Lung microvascular endothelial cell (primary cell): ENCODE results near the gene PRR7. TPM values are rescaled to one million over a fixed set of nuclear protein-coding genes. Genes with fewer than 3 reads are reported as not detected.

Source experiments
- DNase-seq, 2 donors: peaks; one replicate each; pipeline versions ENCODE4 v3.0.0 to v3.0.0-alpha.2; 2010; ENCODE audit warnings: low read depth in 2 of 2
- total RNA-seq: library from RNA; depleted of rRNA; stranded (reverse); fragments of >200 nt; gene quantifications from 2 replicates; pipeline ENCODE4 v1.2.1, GENCODE V29; 2014

The PRR7 gene
- total RNA-seq, 1 donor from 2014 or later, result 1.2 TPM

GRCh38 chr5:177450667-177451424 is 4.2 kb downstream of the PRR7 start:
- DNase-seq, result no peak

GRCh38 chr5:177452688-177453638 is 6.3 kb downstream of the PRR7 start:
- DNase-seq, result peak; percentile 44 to 80

GRCh38 chr5:177453852-177454396 is 7.3 kb downstream of the PRR7 start:
- no peak for DNase-seq

- peak; percentile 91 for DNase-seq
Observed at GRCh38 chr5:177454397-177455035, 7.9 kb downstream of the PRR7 start.

GRCh38 chr5:177455036-177455660 is 8.5 kb downstream of the PRR7 start:
- DNase-seq, result peak; percentile 69 to 84

GRCh38 chr5:177455661-177456590 is 9.3 kb downstream of the PRR7 start:
- DNase-seq, result peak; percentile 87 to 89

GRCh38 chr5:177456591-177456964 is 10.0 kb downstream of the PRR7 start:
- no peak for DNase-seq

- DNase-seq, result peak; percentile 98
Observed at GRCh38 chr5:177456976-177457851, 10.6 kb downstream of the PRR7 start.

GRCh38 chr5:177457852-177458681 is 11.5 kb downstream of the PRR7 start:
- no peak for DNase-seq

- DNase-seq, result no peak
Observed at GRCh38 chr5:177458912-177459350, 12.3 kb downstream of the PRR7 start.

GRCh38 chr5:177459357-177459756 is 12.7 kb downstream of the PRR7 start:
- DNase-seq, result no peak

- DNase-seq, result no peak
Observed at GRCh38 chr5:177459819-177460628, 13.4 kb downstream of the PRR7 start.

- peak; percentile 83 to 92 for DNase-seq
Observed at GRCh38 chr5:177462021-177462670, 15.5 kb downstream of the PRR7 start.

GRCh38 chr5:177465044-177465443 is 18.4 kb downstream of the PRR7 start:
- no peak for DNase-seq

GRCh38 chr5:177466861-177467260 is 20.2 kb downstream of the PRR7 start:
- no peak for DNase-seq

- no peak for DNase-seq
Observed at GRCh38 chr5:177467436-177467835, 20.8 kb downstream of the PRR7 start.

- DNase-seq, result no peak
Observed at GRCh38 chr5:177468329-177468684, 21.7 kb downstream of the PRR7 start.
